HepG2 (cell line): ENCODE data around the gene OR4F17. TPM values are rescaled to one million over a fixed set of nuclear protein-coding genes. Genes with fewer than 3 reads are reported as not detected.
"Not testable (repeated sequence)": the region's sequence is repeated elsewhere in the genome, so short reads cannot be mapped to it uniquely, and the experiment has no call there.

Experiments used
- ATAC-seq: fragments of 200-7000 bp; cut with Tn5 transposase; 3 replicates; pipeline ENCODE4 v1.9.1; 2020; ENCODE audit warnings: mild to moderate bottlenecking, moderate library complexity
- BruUV-seq: library from RNA; stranded (reverse); fragments of 400-500 nt; replicated peaks from 2 replicates; lab custom pipeline; 2021; lab: Mats Ljungman, UMichigan
- CTCF ChIA-PET: fragments of 300-600 bp; formaldehyde crosslinking; extraction: SDS; loops from one replicate; lab custom pipeline; 2021; ENCODE audit warnings: low total read pairs, inconsistent platforms, low intra/inter-chr PET ratio; lab: Yijun Ruan, JAX
- POLR2A ChIA-PET: fragments of 350-600 bp; sonication (Branson Sonifier 250); formaldehyde crosslinking; loops from one replicate; lab custom pipeline; 2020; ENCODE audit warnings: antibody characterized with exemption, inconsistent platforms; lab: Yijun Ruan, JAX
- DNase-seq: peaks from one replicate; pipeline ENCODE4 v3.0.0-alpha.2; 2015; ENCODE audit warnings: low spot score
- FAIRE-seq: peaks from 3 replicates; lab custom pipeline; 2011; peaks lifted over from hg19 to GRCh38; lab: Jason Lieb, UNC
- H2AFZ ChIP-seq: one replicate; pipeline ENCODE4 v1.6.1; 2011; ENCODE audit warnings: low read length, inconsistent platforms
- H3K27ac ChIP-seq: fragments of 300-600 bp; 3 replicates; pipeline ENCODE4 v1.8.0; 2011; ENCODE audit warnings: mixed run types, mild to moderate bottlenecking, mixed read lengths, low read length, inconsistent platforms; ENCODE audit not compliant: insufficient read depth; ENCODE audit errors: extremely low read length
- H3K27me3 ChIP-seq, 2 experiments: fragments of 200-600 bp in 1 of 2; 2 replicates in 1 of 2; 3 replicates in 1 of 2; pipeline versions ENCODE4 v1.6.0 to v1.8.0; 2011; ENCODE audit warnings: low read length in 2 of 2, mild to moderate bottlenecking in 2 of 2, moderate library complexity in 2 of 2, inconsistent platforms in 1 of 2; ENCODE audit not compliant: insufficient read depth in 2 of 2, control insufficient read depth in 1 of 2
- H3K36me3 ChIP-seq, 2 experiments: fragments of 200-600 bp in 1 of 2; replicated peaks in 1 of 2; 2 replicates in 1 of 2; 3 replicates in 1 of 2; pipeline versions ENCODE4 v1.5.1 to v1.8.0; 2011; ENCODE audit warnings: low read length in 2 of 2, inconsistent platforms in 1 of 2; ENCODE audit not compliant: insufficient read depth in 2 of 2, control insufficient read depth in 1 of 2
- H3K4me1 ChIP-seq: 2 replicates; pipeline ENCODE4 v1.5.1; 2012; ENCODE audit warnings: low read length, inconsistent platforms; ENCODE audit not compliant: insufficient read depth
- H3K4me2 ChIP-seq: 2 replicates; pipeline ENCODE4 v1.6.0; 2011; ENCODE audit warnings: low read depth, low read length, inconsistent platforms
- H3K4me3 ChIP-seq, 3 experiments: fragments of 200-600 bp in 1 of 3; sonication (generic), shearing (Covaris generic) in 1 of 3; replicated peaks in 1 of 3; 2 replicates each; pipeline ENCODE4 v1.5.1; 2011 to 2016; ENCODE audit warnings: low read length in 3 of 3, inconsistent platforms in 2 of 3, low read depth in 2 of 3, mild to moderate bottlenecking in 2 of 3, control low read depth in 1 of 3, mixed read lengths in 1 of 3; ENCODE audit not compliant: insufficient read depth in 1 of 3
- H3K79me2 ChIP-seq: one replicate; pipeline ENCODE4 v1.6.1; 2011; ENCODE audit warnings: low read length, inconsistent platforms; ENCODE audit not compliant: insufficient read depth
- H3K9ac ChIP-seq: 2 replicates; pipeline ENCODE4 v1.6.0; 2011; ENCODE audit warnings: mild to moderate bottlenecking, low read depth, low read length, inconsistent platforms; ENCODE audit not compliant: insufficient read depth
- H3K9me3 ChIP-seq: 2 replicates; pipeline ENCODE4 v1.5.1; 2012; ENCODE audit warnings: mild to moderate bottlenecking, low read length
- H4K20me1 ChIP-seq: 2 replicates; pipeline ENCODE4 v1.6.0; 2011; ENCODE audit warnings: inconsistent platforms, mild to moderate bottlenecking, low read length, moderate library complexity; ENCODE audit not compliant: insufficient read depth
- WGBS: methylation state at CpG from one replicate; pipeline ENCODE4 v1.1.6; 2017; ENCODE audit warnings: low lambda C conversion rate; 5-methylcytosine and 5-hydroxymethylcytosine counted together
- in situ Hi-C: cut with HindIII; loops from 2 replicates; pipeline ENCODE4 v1.10.0; 2017; ENCODE audit warnings: low pct_unique_long_range_greater_than_20kb; ENCODE audit not compliant: extremely low pct_ligation_motif_present
- intact Hi-C: fragments of 100-400 bp; cut with micrococcal nuclease; formaldehyde crosslinking; loops from one replicate; pipeline ENCODE4 v1.10.0; 2022; ENCODE audit not compliant: unreplicated experiment
- polyA plus RNA-seq, 8 experiments: library from polyadenylated mRNA; depleted of rRNA in 3 of 8; stranded (reverse) in 7 of 8; unstranded in 1 of 8; fragments of >200 nt; fragmentation: Illumina TruSeq in 4 of 8; extraction: Trizol in 4 of 8; gene quantifications; 2 replicates each; pipeline versions ENCODE4 v1.2.1 to v1.2.3, GENCODE V29; 2011 to 2016; ENCODE audit warnings: low read depth in 4 of 8, missing spikeins in 1 of 8, mixed read lengths in 1 of 8; ENCODE audit not compliant: insufficient read depth in 1 of 8
- total RNA-seq, 5 experiments: library from RNA; depleted of rRNA; stranded (reverse); fragments of >200 nt; fragmentation: Illumina TruSeq; extraction: Trizol; gene quantifications; 2 replicates each; pipeline ENCODE4 v1.2.3, GENCODE V29; 2016; ENCODE audit warnings: low read depth in 1 of 5

The OR4F17 gene
- total and polyA plus RNA-seq, 2 of the 13 experiments (the other 11 are each of a cell fraction or from before 2014, with no cell fraction given) = not detected

DNA sequence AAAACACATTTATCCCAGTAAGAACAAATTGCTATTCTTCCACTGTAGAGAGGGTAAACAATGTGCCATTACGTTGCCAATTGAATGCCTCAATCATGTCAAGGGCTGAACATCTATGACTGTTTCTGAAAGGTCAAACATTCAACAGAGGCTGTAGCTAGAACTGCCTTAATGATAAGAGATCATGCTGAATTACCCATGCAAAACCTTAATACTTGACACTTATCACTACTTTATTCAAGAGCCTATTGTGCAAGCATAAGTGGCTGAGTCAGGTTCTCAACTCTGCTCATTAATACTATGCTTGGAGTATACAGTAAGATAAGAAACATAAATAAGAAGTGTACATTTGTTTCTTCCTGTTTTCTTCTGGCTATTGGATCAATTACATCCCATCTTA lies 23.3 kb upstream of the OR4F17 start:
- H4K20me1 ChIP-seq, BruUV-seq, H3K36me3 ChIP-seq, H3K4me3 ChIP-seq, H3K9ac ChIP-seq, ATAC-seq, H2AFZ ChIP-seq, H3K79me2 ChIP-seq, H3K9me3 ChIP-seq, in situ Hi-C loops, POLR2A ChIA-PET, H3K27ac ChIP-seq, H3K4me1 ChIP-seq, FAIRE-seq, H3K27me3 ChIP-seq, DNase-seq, H3K4me2 ChIP-seq, CTCF ChIA-PET, intact Hi-C loops: not testable (repeated sequence)
- WGBS = no CpG with 5 or more reads among the region's 1 CpG

DNA sequence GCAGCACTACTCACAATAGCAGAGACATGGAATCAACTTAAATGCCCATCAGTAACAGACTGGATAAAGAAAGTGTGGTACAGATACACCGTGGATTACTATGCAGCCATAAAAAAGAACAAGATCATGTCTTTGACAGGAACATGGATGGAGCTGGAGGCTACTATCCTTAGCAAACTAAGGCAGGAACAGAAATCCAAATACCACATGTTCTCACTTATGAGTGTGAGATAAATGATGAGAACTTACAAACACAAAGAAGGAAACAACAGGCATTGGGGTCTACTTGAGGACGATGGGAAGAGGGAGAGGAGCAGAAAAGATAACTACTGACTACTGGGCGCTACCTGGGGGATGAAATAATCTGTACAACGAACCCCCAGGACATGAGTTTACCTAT lies 16.2 kb upstream of the OR4F17 start:
- in situ Hi-C loops, H3K4me1 ChIP-seq, H3K4me2 ChIP-seq, H3K4me3 ChIP-seq, H3K9ac ChIP-seq, intact Hi-C loops, H2AFZ ChIP-seq, H3K79me2 ChIP-seq, H3K36me3 ChIP-seq, H3K27ac ChIP-seq, POLR2A ChIA-PET, FAIRE-seq, BruUV-seq, H3K9me3 ChIP-seq, CTCF ChIA-PET, ATAC-seq, DNase-seq, H4K20me1 ChIP-seq, H3K27me3 ChIP-seq: not testable (repeated sequence)
- whole genome bisulfite sequencing = 4% methylated on average over 4 of the region's 4 CpGs

GRCh38 chr19:94794-95193 lies 12.1 kb upstream of the OR4F17 start:
- H3K4me2 ChIP-seq, FAIRE-seq, H3K4me3 ChIP-seq, H4K20me1 ChIP-seq, H3K9me3 ChIP-seq, intact Hi-C loops, CTCF ChIA-PET, in situ Hi-C loops, H3K27me3 ChIP-seq, POLR2A ChIA-PET, H2AFZ ChIP-seq, DNase-seq, BruUV-seq, H3K4me1 ChIP-seq, ATAC-seq, H3K36me3 ChIP-seq, H3K9ac ChIP-seq, H3K27ac ChIP-seq, H3K79me2 ChIP-seq: not testable (repeated sequence)
- WGBS = no CpG with 5 or more reads among the region's 1 CpG

DNA sequence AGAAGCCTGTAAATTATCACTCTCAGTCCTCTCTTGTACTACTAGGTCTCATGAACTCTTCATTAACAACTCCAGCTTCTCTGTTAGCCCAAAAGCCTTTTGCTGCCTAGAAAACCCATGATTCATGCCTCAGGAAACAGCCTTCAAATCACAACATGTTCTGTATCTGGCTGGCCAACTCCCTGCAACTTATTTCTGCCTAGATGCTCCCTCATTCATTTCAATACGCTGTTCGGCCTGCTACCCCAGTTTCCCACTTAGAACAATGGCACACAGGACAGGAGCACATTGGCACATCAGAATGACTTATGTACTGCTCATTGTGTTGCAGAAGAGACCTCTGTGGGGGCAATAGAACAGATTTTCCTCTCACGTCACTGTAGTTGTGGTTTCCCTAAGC lies 9.3 kb upstream of the OR4F17 start:
- H3K36me3 ChIP-seq, H4K20me1 ChIP-seq, H3K4me2 ChIP-seq, FAIRE-seq, H3K9ac ChIP-seq, CTCF ChIA-PET, H3K4me1 ChIP-seq, DNase-seq, intact Hi-C loops, BruUV-seq, POLR2A ChIA-PET, H3K79me2 ChIP-seq, H3K27ac ChIP-seq, H3K9me3 ChIP-seq, H2AFZ ChIP-seq, H3K27me3 ChIP-seq, ATAC-seq, in situ Hi-C loops, H3K4me3 ChIP-seq: not testable (repeated sequence)
- no CpG with 5 or more reads among the region's 3 CpGs for WGBS
